ENCODE data around the gene HDHD2.

DNA sequence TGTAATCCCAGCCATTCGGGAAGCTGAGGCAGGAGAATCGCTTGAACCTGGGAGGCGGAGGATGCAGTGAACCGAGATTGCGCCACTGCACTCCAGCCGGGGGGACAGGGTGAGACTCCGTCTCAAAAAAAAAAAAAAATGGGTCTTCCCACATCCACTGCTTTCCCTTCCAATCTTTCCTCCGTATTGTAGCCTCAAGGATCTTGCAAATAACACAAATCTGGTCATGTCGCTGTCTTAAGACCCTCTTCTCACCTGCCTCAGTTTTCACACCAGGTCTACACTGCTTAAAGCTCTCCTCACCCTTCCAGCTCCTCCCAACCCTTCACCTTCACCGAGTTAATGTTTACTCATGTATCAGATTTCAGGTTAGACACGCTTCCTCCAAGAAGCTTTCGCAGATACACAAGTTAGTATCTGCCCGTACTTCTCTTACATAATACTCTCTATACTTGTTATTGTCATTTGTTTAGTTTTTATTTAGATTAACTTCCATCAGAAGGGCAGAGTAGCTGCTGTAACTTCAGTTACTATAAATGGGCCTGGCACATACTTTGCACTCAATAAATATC lies 24.3 kb upstream of the HDHD2 start:
- TF ChIP-seq, protein P1, sequence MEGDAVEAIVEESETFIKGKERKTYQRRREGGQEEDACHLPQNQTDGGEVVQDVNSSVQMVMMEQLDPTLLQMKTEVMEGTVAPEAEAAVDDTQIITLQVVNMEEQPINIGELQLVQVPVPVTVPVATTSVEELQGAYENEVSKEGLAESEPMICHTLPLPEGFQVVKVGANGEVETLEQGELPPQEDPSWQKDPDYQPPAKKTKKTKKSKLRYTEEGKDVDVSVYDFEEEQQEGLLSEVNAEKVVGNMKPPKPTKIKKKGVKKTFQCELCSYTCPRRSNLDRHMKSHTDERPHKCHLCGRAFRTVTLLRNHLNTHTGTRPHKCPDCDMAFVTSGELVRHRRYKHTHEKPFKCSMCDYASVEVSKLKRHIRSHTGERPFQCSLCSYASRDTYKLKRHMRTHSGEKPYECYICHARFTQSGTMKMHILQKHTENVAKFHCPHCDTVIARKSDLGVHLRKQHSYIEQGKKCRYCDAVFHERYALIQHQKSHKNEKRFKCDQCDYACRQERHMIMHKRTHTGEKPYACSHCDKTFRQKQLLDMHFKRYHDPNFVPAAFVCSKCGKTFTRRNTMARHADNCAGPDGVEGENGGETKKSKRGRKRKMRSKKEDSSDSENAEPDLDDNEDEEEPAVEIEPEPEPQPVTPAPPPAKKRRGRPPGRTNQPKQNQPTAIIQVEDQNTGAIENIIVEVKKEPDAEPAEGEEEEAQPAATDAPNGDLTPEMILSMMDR (conservative IDR thresholded peaks at IDR 0.05; ENCODE audit: low read depth, low read length), result no peak
- TF ChIP-seq EZH2 (IDR thresholded peaks at IDR 0.05; ENCODE audit: low read length, unreplicated experiment) (no peak), EZH2phosphoT487 (IDR thresholded peaks at IDR 0.05; ENCODE audit: borderline replicate concordance, low read length) (no peak)
